Nephron (organoid): Measurements from ENCODE around the gene ITPA.

Experiments used
- H3K27ac Mint-ChIP-seq, 3 experiments: 2 replicates each; pipeline ENCODE4 v1.8.0; 2020; ENCODE audit warnings: mixed read lengths in 3 of 3, mild to moderate bottlenecking in 2 of 3, moderate library complexity in 1 of 3
- H3K27me3 Mint-ChIP-seq: 2 replicates; pipeline ENCODE4 v1.8.0; 2021; ENCODE audit warnings: low read depth, mild to moderate bottlenecking, moderate library complexity, mixed read lengths
- H3K36me3 Mint-ChIP-seq: 2 replicates; pipeline ENCODE4 v1.8.0; 2020; ENCODE audit warnings: low read depth, mixed read lengths
- H3K4me1 Mint-ChIP-seq: 2 replicates; pipeline ENCODE4 v1.8.0; 2020; ENCODE audit warnings: mixed read lengths
- H3K4me3 Mint-ChIP-seq, 3 experiments: 2 replicates each; pipeline ENCODE4 v1.8.0; 2020; ENCODE audit warnings: mild to moderate bottlenecking in 3 of 3, mixed read lengths in 3 of 3, moderate library complexity in 2 of 3
- H3K9me3 Mint-ChIP-seq: 2 replicates; pipeline ENCODE4 v1.8.0; 2020; ENCODE audit warnings: mixed read lengths
- CTCF ChIP-seq, 3 experiments: fragments of 200-600 bp; sonication (generic); IDR thresholded peaks; one replicate each; pipeline ENCODE4 v1.5.0; 2021; ENCODE audit warnings: antibody characterized with exemption in 3 of 3; ENCODE audit not compliant: unreplicated experiment in 3 of 3

ITPA gene

GRCh38 chr20:3221398-3222226 lies 12.3 kb downstream of the ITPA start:
- Mint-ChIP-seq H3K36me3 (peaks cover 17% of the 10 kb centered on the region), H3K4me3 (no peak overlapping the region), H3K9me3 (no peaks in the 10 kb centered on the region), H3K27ac (no peak overlapping the region), H3K27me3 (no peaks in the 10 kb centered on the region), H3K4me1 (peaks cover 19% of the 10 kb centered on the region)
- TF ChIP-seq CTCF (IDR thresholded peaks at IDR 0.05; ENCODE audit: unreplicated experiment in 3 of 3) = no peak

GRCh38 chr20:3222635-3223600 lies 13.6 kb downstream of the ITPA start:
- Mint-ChIP-seq H3K27ac (peak overlapping the region in 1 of 3 experiments; percentile 51), H3K4me3 (no peak overlapping the region), H3K9me3 (no peaks in the 10 kb centered on the region), H3K27me3 (no peaks in the 10 kb centered on the region), H3K36me3 (peaks cover 17% of the 10 kb centered on the region), H3K4me1 (peaks cover 20% of the 10 kb centered on the region)
- no peak for TF ChIP-seq CTCF (IDR thresholded peaks at IDR 0.05; ENCODE audit: unreplicated experiment in 3 of 3)

- Mint-ChIP-seq H3K27ac (no peak overlapping the region), H3K9me3 (no peaks in the 10 kb centered on the region), H3K36me3 (peaks cover 17% of the 10 kb centered on the region), H3K4me1 (peaks cover 20% of the 10 kb centered on the region), H3K27me3 (no peaks in the 10 kb centered on the region), H3K4me3 (no peak overlapping the region)
- TF ChIP-seq CTCF (IDR thresholded peaks at IDR 0.05; ENCODE audit: unreplicated experiment in 3 of 3) = no peak
These were observed 14.3 kb downstream of the ITPA start for GRCh38 chr20:3223651-3223993.

- no peak for TF ChIP-seq CTCF (IDR thresholded peaks at IDR 0.05; ENCODE audit: unreplicated experiment in 3 of 3)
- Mint-ChIP-seq H3K4me1 (peaks cover 20% of the 10 kb centered on the region), H3K9me3 (no peaks in the 10 kb centered on the region), H3K36me3 (peaks cover 17% of the 10 kb centered on the region), H3K27ac (no peak overlapping the region), H3K27me3 (no peaks in the 10 kb centered on the region), H3K4me3 (no peak overlapping the region)
These were observed 14.8 kb downstream of the ITPA start for GRCh38 chr20:3223994-3224680.

GRCh38 chr20:3224681-3225421 lies 15.6 kb downstream of the ITPA start:
- no peaks in the 10 kb centered on the region for H3K27me3 Mint-ChIP-seq
- H3K36me3 Mint-ChIP-seq = peaks cover 17% of the 10 kb centered on the region
- no peak overlapping the region for H3K27ac Mint-ChIP-seq
- H3K4me1 Mint-ChIP-seq = peaks cover 20% of the 10 kb centered on the region
- H3K4me3 Mint-ChIP-seq = no peak overlapping the region
- no peak for TF ChIP-seq CTCF (IDR thresholded peaks at IDR 0.05; ENCODE audit: unreplicated experiment in 3 of 3)
- no peaks in the 10 kb centered on the region for H3K9me3 Mint-ChIP-seq
